Caco-2 (cell line): Measurements from ENCODE around the gene KAT8. TPM values are rescaled to one million over a fixed set of nuclear protein-coding genes. Genes with fewer than 3 reads are reported as not detected.

Source experiments
- BruUV-seq: library from RNA; stranded (reverse); fragments of 400-500 nt; replicated peaks from 2 replicates; lab custom pipeline; 2021; lab: Mats Ljungman, UMichigan
- CTCF ChIA-PET: fragments of 300-600 bp; sonication (Branson Sonifier 250); formaldehyde crosslinking; loops from one replicate; lab custom pipeline; 2022; ENCODE audit warnings: antibody characterized with exemption; lab: Charles Lee
- POLR2A ChIA-PET: fragments of 300-600 bp; sonication (Branson Sonifier 250); formaldehyde crosslinking; loops from one replicate; lab custom pipeline; 2022; ENCODE audit warnings: antibody characterized with exemption; lab: Charles Lee
- DNase-seq, 2 experiments: peaks; one replicate each; pipeline versions ENCODE4 v3.0.0 to v3.0.0-alpha.2; 2020 to 2022
- H3K27me3 ChIP-seq: replicated peaks from 2 replicates; pipeline ENCODE4 v1.6.0; 2011; ENCODE audit warnings: low read length; ENCODE audit not compliant: control insufficient read depth, insufficient read depth
- H3K36me3 ChIP-seq: 2 replicates; pipeline ENCODE4 v1.5.1; 2011; ENCODE audit warnings: low read length; ENCODE audit not compliant: control insufficient read depth, insufficient read depth
- H3K4me1 ChIP-seq: fragments of 250-450 bp; sonication (Bioruptor Pico); 2 replicates; pipeline ENCODE4 v1.5.1; 2020; ENCODE audit warnings: mild to moderate bottlenecking
- H3K4me3 ChIP-seq: 2 replicates; pipeline ENCODE4 v1.5.1; 2011; ENCODE audit warnings: low read depth, mild to moderate bottlenecking, control low read depth, low read length
- H3K9me3 ChIP-seq: fragments of 250-450 bp; sonication (Bioruptor Pico); 2 replicates; pipeline ENCODE4 v1.5.1; 2020; ENCODE audit warnings: mild to moderate bottlenecking, moderate library complexity
- H3K27ac Mint-ChIP-seq: one replicate; pipeline ENCODE4 v1.8.0; 2022; ENCODE audit warnings: mixed read lengths; ENCODE audit not compliant: unreplicated experiment
- H3K27me3 Mint-ChIP-seq: one replicate; pipeline ENCODE4 v1.8.0; 2022; ENCODE audit warnings: mixed read lengths; ENCODE audit not compliant: insufficient read depth, unreplicated experiment
- H3K36me3 Mint-ChIP-seq: one replicate; pipeline ENCODE4 v1.8.0; 2022; ENCODE audit warnings: mild to moderate bottlenecking, mixed read lengths; ENCODE audit not compliant: insufficient read depth, unreplicated experiment
- H3K4me1 Mint-ChIP-seq: one replicate; pipeline ENCODE4 v1.8.0; 2022; ENCODE audit warnings: low read depth, mixed read lengths; ENCODE audit not compliant: unreplicated experiment
- H3K4me3 Mint-ChIP-seq: one replicate; pipeline ENCODE4 v1.8.0; 2022; ENCODE audit warnings: mild to moderate bottlenecking, moderate library complexity, mixed read lengths; ENCODE audit not compliant: unreplicated experiment
- H3K9me3 Mint-ChIP-seq: one replicate; pipeline ENCODE4 v1.8.0; 2022; ENCODE audit warnings: mixed read lengths; ENCODE audit not compliant: unreplicated experiment
- intact Hi-C: fragments of 100-400 bp; cut with micrococcal nuclease; formaldehyde crosslinking; loops from one replicate; pipeline ENCODE4 v1.10.0; 2022; ENCODE audit not compliant: unreplicated experiment
- total RNA-seq: library from RNA; stranded (reverse); gene quantifications from 2 replicates; pipeline ENCODE4 v1.2.3, GENCODE V29; 2022
- TF ChIP-seq, protein P1 (sequence below), 2 experiments: fragments of 200-600 bp in 1 of 2; IDR thresholded peaks; 1 replicate in 1 of 2; 2 replicates in 1 of 2; pipeline versions ENCODE4 v1.5.1 to v1.8.0; 2011 to 2022; ENCODE audit warnings: antibody characterized with exemption in 1 of 2, control low read depth in 1 of 2, inconsistent platforms in 1 of 2, low read depth in 1 of 2, low read length in 1 of 2, mild to moderate bottlenecking in 1 of 2, moderate library complexity in 1 of 2; ENCODE audit not compliant: insufficient read depth in 1 of 2, severe bottlenecking in 1 of 2, unreplicated experiment in 1 of 2

KAT8 gene
- total RNA-seq, 1 experiment from 2014 or later = 46.2 TPM

DNA sequence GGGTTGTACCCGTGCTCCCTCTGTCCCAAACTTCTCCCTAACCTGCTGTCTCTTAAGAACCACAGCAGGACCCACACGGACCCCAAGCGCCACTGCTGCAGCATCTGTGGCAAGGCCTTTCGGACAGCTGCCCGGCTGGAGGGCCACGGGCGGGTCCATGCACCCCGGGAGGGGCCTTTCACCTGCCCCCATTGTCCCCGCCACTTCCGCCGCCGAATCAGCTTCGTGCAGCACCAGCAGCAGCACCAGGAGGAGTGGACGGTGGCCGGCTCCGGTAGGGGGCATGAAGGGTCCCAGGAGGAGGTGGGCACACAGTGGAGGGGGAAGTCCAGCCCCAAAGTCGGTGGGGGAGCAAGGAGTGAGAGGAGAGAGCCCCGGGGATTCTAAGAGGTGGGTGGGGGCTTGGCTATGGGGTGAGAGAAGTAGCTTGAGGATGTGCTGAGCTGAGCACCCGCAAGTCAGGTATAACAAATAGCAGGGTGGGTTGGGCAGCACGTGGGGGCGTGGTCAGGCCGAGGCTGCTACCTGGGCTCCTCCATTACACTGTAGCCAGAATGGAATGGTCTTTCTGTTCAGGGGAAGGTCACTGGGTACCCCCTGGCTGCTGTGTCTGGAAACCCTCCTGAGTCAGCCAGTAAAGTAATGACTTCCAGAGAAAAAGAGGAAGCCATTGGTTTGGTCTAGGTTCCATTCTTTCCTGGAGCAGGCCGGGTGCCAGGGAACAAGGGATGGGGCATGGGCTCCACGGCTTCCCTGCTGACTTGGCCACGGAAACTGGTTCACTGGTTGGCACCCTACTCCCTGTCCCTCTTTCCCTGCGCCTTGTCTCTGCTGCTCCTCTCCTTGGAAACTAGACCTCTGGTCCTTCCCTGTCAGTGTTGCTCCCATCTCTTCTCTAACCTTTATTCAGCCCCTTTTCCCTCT lies 35.8 kb upstream of the KAT8 start:
- Histone ChIP-seq H3K4me3 (no peak overlapping the region), H3K4me1 (no peaks in the 10 kb centered on the region), H3K27me3 (no peaks in the 10 kb centered on the region), H3K36me3 (peaks cover 3% of the 10 kb centered on the region), H3K9me3 (no peaks in the 10 kb centered on the region)
- ChIA-PET POLR2A (interaction anchor here (0.6 kb wide), 1 partner anchor 67 kb away, joined by 17 read pairs; no protein-coding TSS in a partner anchor), CTCF (no interaction called here)
- intact Hi-C loops = no loop called here
- peaks cover 38% of the 10 kb centered on the region for H3K36me3 Mint-ChIP-seq
- no peak overlapping the region for H3K4me3 Mint-ChIP-seq
- no peak overlapping the region for H3K27ac Mint-ChIP-seq
- TF ChIP-seq, protein P1, sequence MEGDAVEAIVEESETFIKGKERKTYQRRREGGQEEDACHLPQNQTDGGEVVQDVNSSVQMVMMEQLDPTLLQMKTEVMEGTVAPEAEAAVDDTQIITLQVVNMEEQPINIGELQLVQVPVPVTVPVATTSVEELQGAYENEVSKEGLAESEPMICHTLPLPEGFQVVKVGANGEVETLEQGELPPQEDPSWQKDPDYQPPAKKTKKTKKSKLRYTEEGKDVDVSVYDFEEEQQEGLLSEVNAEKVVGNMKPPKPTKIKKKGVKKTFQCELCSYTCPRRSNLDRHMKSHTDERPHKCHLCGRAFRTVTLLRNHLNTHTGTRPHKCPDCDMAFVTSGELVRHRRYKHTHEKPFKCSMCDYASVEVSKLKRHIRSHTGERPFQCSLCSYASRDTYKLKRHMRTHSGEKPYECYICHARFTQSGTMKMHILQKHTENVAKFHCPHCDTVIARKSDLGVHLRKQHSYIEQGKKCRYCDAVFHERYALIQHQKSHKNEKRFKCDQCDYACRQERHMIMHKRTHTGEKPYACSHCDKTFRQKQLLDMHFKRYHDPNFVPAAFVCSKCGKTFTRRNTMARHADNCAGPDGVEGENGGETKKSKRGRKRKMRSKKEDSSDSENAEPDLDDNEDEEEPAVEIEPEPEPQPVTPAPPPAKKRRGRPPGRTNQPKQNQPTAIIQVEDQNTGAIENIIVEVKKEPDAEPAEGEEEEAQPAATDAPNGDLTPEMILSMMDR (IDR thresholded peaks at IDR 0.05; ENCODE audit: insufficient read depth in 1 of 2, low read depth in 1 of 2, low read length in 1 of 2, severe bottlenecking in 1 of 2, unreplicated experiment in 1 of 2) = no peak
- BruUV-seq = no TSS peak
- no peak for DNase-seq
- H3K4me1 Mint-ChIP-seq = no peaks in the 10 kb centered on the region
- H3K27me3 Mint-ChIP-seq = no peaks in the 10 kb centered on the region
- H3K9me3 Mint-ChIP-seq = no peaks in the 10 kb centered on the region

- peaks cover 38% of the 10 kb centered on the region for H3K36me3 Mint-ChIP-seq
- peaks cover 3% of the 10 kb centered on the region for H3K36me3 ChIP-seq
- no peaks in the 10 kb centered on the region for H3K27me3 ChIP-seq
- H3K27ac Mint-ChIP-seq = no peak overlapping the region
- TF ChIP-seq, protein P1 (IDR thresholded peaks at IDR 0.05; ENCODE audit: insufficient read depth in 1 of 2, low read depth in 1 of 2, low read length in 1 of 2, severe bottlenecking in 1 of 2, unreplicated experiment in 1 of 2) = no peak
- H3K9me3 ChIP-seq = no peaks in the 10 kb centered on the region
- no peaks in the 10 kb centered on the region for H3K4me1 Mint-ChIP-seq
- POLR2A ChIA-PET = interaction anchor here (0.6 kb wide), 1 partner anchor 68 kb away, joined by 17 read pairs; no protein-coding TSS in a partner anchor
- no peaks in the 10 kb centered on the region for H3K27me3 Mint-ChIP-seq
- no peak overlapping the region for H3K4me3 Mint-ChIP-seq
- CTCF ChIA-PET = no interaction called here
- no peak overlapping the region for H3K4me3 ChIP-seq
- no peaks in the 10 kb centered on the region for H3K9me3 Mint-ChIP-seq
- intact Hi-C loops = no loop called here
- H3K4me1 ChIP-seq = no peaks in the 10 kb centered on the region
- BruUV-seq = no TSS peak
- DNase-seq = no peak
Measured at GRCh38 chr16:31082368-31083045, 35.0 kb upstream of the KAT8 start.

DNA sequence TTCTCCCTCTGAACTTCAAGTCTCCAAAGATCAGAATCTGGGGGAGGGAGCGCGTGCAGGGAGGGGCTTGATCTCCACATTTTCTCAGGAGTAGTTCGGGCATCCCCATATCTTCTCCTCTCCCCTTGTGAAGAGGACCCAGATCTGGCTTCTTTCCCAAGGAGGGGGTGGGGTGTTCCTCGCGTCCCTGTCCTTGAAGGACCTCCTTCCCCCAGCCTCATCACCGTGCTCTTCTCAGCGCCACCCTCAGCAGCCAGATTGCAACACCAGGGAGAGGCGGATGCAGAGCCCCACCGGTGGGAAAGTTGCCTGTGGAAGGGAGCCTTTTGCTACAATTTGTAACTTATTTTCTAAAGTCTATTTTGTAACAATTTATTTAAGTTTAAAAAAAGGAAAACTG lies 34.4 kb upstream of the KAT8 start:
- no peaks in the 10 kb centered on the region for H3K4me1 Mint-ChIP-seq
- Histone ChIP-seq H3K4me1 (no peaks in the 10 kb centered on the region), H3K27me3 (no peaks in the 10 kb centered on the region), H3K36me3 (peaks cover 3% of the 10 kb centered on the region), H3K9me3 (no peaks in the 10 kb centered on the region), H3K4me3 (no peak overlapping the region)
- no TSS peak for BruUV-seq
- no peak overlapping the region for H3K27ac Mint-ChIP-seq
- H3K9me3 Mint-ChIP-seq = no peaks in the 10 kb centered on the region
- no peak overlapping the region for H3K4me3 Mint-ChIP-seq
- H3K36me3 Mint-ChIP-seq = peaks cover 38% of the 10 kb centered on the region
- TF ChIP-seq, protein P1 (IDR thresholded peaks at IDR 0.05; ENCODE audit: insufficient read depth in 1 of 2, low read depth in 1 of 2, low read length in 1 of 2, severe bottlenecking in 1 of 2, unreplicated experiment in 1 of 2) = no peak
- H3K27me3 Mint-ChIP-seq = no peaks in the 10 kb centered on the region
- ChIA-PET CTCF (no interaction called here), POLR2A (no interaction called here)
- no peak for DNase-seq
- intact Hi-C loops = no loop called here
